Endothelial cell of umbilical vein (primary cell): ENCODE measurements around the gene NR1D1.

Experiments used
- CTCF ChIP-seq, 2 donors: IDR thresholded peaks; 1 replicate in 1 of 2; 2 replicates in 1 of 2; pipeline ENCODE4 v1.5.1; 2011; ENCODE audit warnings: low read length in 2 of 2, mild to moderate bottlenecking in 2 of 2, moderate library complexity in 2 of 2, control low read depth in 1 of 2, inconsistent platforms in 1 of 2, low read depth in 1 of 2; ENCODE audit not compliant: insufficient read depth in 1 of 2; ENCODE audit errors: extremely low read depth in 1 of 2
- EZH2 ChIP-seq: IDR thresholded peaks from 2 replicates; pipeline ENCODE4 v1.6.1; 2012; ENCODE audit warnings: borderline replicate concordance, low read depth, mild to moderate bottlenecking, moderate library complexity, low read length, inconsistent platforms; ENCODE audit not compliant: severe bottlenecking
- GATA2 ChIP-seq: IDR thresholded peaks from 2 replicates; pipeline ENCODE4 v1.7.0; 2011; ENCODE audit warnings: low read depth, mild to moderate bottlenecking, moderate library complexity, mixed read lengths, low read length; ENCODE audit not compliant: insufficient read length, insufficient read depth
- JUN ChIP-seq: IDR thresholded peaks from 2 replicates; pipeline ENCODE4 v1.6.1; 2011; ENCODE audit warnings: borderline replicate concordance, low read depth; ENCODE audit not compliant: insufficient read length, insufficient read depth
- MAX ChIP-seq: IDR thresholded peaks from 2 replicates; pipeline ENCODE4 v1.6.1; 2011; ENCODE audit not compliant: insufficient read depth, insufficient read length
- POLR2A ChIP-seq: IDR thresholded peaks from 2 replicates; pipeline ENCODE4 v1.6.1; 2012; ENCODE audit warnings: low read depth, mild to moderate bottlenecking, control low read depth, low read length
- POLR2AphosphoS5 ChIP-seq: IDR thresholded peaks from 2 replicates; pipeline ENCODE4 v1.6.1; 2012; ENCODE audit warnings: low read depth, mild to moderate bottlenecking, control low read depth, low read length, moderate library complexity; ENCODE audit not compliant: insufficient read depth

- TF ChIP-seq CTCF (IDR thresholded peaks at IDR 0.05; ENCODE audit: extremely low read depth in 1 of 2, insufficient read depth in 1 of 2, low read depth in 1 of 2, low read length in 2 of 2) (no peak), EZH2 (no peak), POLR2A (no peak), POLR2AphosphoS5 (no peak), JUN (no peak), MAX (no peak), GATA2 (no peak)
Measured at GRCh38 chr17:40074175-40074512, 26.2 kb downstream of the NR1D1 start.
